Panc1 (cell line): ENCODE measurements around the gene DNAAF9.

Experiments
- POLR2AphosphoS5 ChIP-seq: IDR thresholded peaks from 2 replicates; pipeline ENCODE4 v1.6.1; 2012; ENCODE audit warnings: mild to moderate bottlenecking, low read depth, low read length, moderate library complexity
- SIN3A ChIP-seq: IDR thresholded peaks from 2 replicates; pipeline ENCODE4 v1.6.1; 2012; ENCODE audit warnings: low read depth, mild to moderate bottlenecking, low read length, moderate library complexity, borderline replicate concordance; ENCODE audit not compliant: insufficient read depth
- TCF7L2 ChIP-seq: IDR thresholded peaks from 2 replicates; pipeline ENCODE4 v1.6.1; 2011; ENCODE audit warnings: mild to moderate bottlenecking, low read depth, low read length, inconsistent platforms
- TF ChIP-seq, protein P1 (sequence below): fragments of 450-650 bp; IDR thresholded peaks from 2 replicates; pipeline ENCODE4 v1.5.1; 2017; ENCODE audit warnings: mild to moderate bottlenecking
- TF ChIP-seq, protein P2 (sequence below), 2 experiments: IDR thresholded peaks; 2 replicates each; pipeline ENCODE4 v1.6.1; 2011 to 2012; ENCODE audit warnings: low read depth in 2 of 2, control low read depth in 1 of 2, low read length in 1 of 2, mild to moderate bottlenecking in 1 of 2, moderate library complexity in 1 of 2; ENCODE audit not compliant: insufficient read depth in 1 of 2

DNA sequence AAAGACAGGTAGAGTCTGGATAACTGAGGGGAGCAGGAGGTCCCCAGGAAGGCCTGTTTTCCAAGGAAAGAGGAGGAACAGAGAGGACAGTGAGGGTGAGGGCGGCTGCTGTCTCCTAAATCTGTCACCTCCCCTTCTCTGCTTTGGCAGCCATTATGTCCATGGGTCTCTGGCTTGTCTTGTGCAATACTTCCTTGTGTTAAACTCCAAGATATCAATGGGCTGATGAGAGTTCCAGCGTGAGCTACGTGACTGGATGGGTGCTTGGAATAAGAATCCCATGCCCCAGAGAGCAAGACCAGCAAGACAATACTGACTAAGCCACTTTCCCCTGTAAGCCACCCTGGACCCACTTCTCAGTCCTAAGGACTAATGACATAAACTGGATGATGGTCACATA, 26.3 kb upstream of the DNAAF9 start:
- TF ChIP-seq, protein P1, sequence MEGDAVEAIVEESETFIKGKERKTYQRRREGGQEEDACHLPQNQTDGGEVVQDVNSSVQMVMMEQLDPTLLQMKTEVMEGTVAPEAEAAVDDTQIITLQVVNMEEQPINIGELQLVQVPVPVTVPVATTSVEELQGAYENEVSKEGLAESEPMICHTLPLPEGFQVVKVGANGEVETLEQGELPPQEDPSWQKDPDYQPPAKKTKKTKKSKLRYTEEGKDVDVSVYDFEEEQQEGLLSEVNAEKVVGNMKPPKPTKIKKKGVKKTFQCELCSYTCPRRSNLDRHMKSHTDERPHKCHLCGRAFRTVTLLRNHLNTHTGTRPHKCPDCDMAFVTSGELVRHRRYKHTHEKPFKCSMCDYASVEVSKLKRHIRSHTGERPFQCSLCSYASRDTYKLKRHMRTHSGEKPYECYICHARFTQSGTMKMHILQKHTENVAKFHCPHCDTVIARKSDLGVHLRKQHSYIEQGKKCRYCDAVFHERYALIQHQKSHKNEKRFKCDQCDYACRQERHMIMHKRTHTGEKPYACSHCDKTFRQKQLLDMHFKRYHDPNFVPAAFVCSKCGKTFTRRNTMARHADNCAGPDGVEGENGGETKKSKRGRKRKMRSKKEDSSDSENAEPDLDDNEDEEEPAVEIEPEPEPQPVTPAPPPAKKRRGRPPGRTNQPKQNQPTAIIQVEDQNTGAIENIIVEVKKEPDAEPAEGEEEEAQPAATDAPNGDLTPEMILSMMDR, result no peak
- TF ChIP-seq TCF7L2 (no peak), POLR2AphosphoS5 (no peak), SIN3A (no peak)
- TF ChIP-seq, protein P2, sequence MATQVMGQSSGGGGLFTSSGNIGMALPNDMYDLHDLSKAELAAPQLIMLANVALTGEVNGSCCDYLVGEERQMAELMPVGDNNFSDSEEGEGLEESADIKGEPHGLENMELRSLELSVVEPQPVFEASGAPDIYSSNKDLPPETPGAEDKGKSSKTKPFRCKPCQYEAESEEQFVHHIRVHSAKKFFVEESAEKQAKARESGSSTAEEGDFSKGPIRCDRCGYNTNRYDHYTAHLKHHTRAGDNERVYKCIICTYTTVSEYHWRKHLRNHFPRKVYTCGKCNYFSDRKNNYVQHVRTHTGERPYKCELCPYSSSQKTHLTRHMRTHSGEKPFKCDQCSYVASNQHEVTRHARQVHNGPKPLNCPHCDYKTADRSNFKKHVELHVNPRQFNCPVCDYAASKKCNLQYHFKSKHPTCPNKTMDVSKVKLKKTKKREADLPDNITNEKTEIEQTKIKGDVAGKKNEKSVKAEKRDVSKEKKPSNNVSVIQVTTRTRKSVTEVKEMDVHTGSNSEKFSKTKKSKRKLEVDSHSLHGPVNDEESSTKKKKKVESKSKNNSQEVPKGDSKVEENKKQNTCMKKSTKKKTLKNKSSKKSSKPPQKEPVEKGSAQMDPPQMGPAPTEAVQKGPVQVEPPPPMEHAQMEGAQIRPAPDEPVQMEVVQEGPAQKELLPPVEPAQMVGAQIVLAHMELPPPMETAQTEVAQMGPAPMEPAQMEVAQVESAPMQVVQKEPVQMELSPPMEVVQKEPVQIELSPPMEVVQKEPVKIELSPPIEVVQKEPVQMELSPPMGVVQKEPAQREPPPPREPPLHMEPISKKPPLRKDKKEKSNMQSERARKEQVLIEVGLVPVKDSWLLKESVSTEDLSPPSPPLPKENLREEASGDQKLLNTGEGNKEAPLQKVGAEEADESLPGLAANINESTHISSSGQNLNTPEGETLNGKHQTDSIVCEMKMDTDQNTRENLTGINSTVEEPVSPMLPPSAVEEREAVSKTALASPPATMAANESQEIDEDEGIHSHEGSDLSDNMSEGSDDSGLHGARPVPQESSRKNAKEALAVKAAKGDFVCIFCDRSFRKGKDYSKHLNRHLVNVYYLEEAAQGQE (IDR thresholded peaks at IDR 0.05; ENCODE audit: insufficient read depth in 1 of 2, low read depth in 2 of 2, low read length in 1 of 2), result no peak
